GM20000 (cell line): ENCODE results near the gene DYNLL2.
"Not testable (repeated sequence)": the region's sequence is repeated elsewhere in the genome, so short reads cannot be mapped to it uniquely, and the experiment has no call there.

ENCODE experiments used
- DNase-seq: peaks from one replicate; pipeline ENCODE4 v3.0.0; 2012; ENCODE audit warnings: low spot score
- CTCF ChIP-seq: IDR thresholded peaks from 2 replicates; pipeline ENCODE4 v1.5.1; 2012; ENCODE audit warnings: mild to moderate bottlenecking, control low read depth; ENCODE audit errors: extremely low read depth, missing control alignments

The DYNLL2 gene

GRCh38 chr17:58127846-58128245 lies 44.6 kb downstream of the DYNLL2 start:
- no peak for DNase-seq
- no peak for TF ChIP-seq CTCF

GRCh38 chr17:58132697-58133096 lies 49.5 kb downstream of the DYNLL2 start:
- DNase-seq: not testable (repeated sequence)

GRCh38 chr17:58136669-58137279 lies 53.6 kb downstream of the DYNLL2 start:
- DNase-seq: no peak
- peak; percentile 1 for TF ChIP-seq CTCF

GRCh38 chr17:58141505-58141904 lies 58.3 kb downstream of the DYNLL2 start:
- DNase-seq: no peak
- TF ChIP-seq CTCF: no peak

GRCh38 chr17:58143335-58143734 lies 60.1 kb downstream of the DYNLL2 start:
- DNase-seq: not testable (repeated sequence)

- TF ChIP-seq CTCF: no peak
- no peak for DNase-seq
Measured at GRCh38 chr17:58144801-58145200, 61.6 kb downstream of the DYNLL2 start.
